NT2/D1 (cell line): ENCODE data around the gene PARD3.

Experiments used
- SUZ12 ChIP-seq: IDR thresholded peaks from 2 replicates; pipeline ENCODE4 v1.6.1; 2011; ENCODE audit not compliant: insufficient read length, insufficient read depth; ENCODE audit errors: extremely low read depth
- YY1 ChIP-seq: IDR thresholded peaks from 2 replicates; pipeline ENCODE4 v1.6.1; 2011; ENCODE audit not compliant: insufficient read length, insufficient read depth
- ZNF274 ChIP-seq: IDR thresholded peaks from 2 replicates; pipeline ENCODE4 v1.6.1; 2011; ENCODE audit warnings: mild to moderate bottlenecking, low read depth, low read length

DNA sequence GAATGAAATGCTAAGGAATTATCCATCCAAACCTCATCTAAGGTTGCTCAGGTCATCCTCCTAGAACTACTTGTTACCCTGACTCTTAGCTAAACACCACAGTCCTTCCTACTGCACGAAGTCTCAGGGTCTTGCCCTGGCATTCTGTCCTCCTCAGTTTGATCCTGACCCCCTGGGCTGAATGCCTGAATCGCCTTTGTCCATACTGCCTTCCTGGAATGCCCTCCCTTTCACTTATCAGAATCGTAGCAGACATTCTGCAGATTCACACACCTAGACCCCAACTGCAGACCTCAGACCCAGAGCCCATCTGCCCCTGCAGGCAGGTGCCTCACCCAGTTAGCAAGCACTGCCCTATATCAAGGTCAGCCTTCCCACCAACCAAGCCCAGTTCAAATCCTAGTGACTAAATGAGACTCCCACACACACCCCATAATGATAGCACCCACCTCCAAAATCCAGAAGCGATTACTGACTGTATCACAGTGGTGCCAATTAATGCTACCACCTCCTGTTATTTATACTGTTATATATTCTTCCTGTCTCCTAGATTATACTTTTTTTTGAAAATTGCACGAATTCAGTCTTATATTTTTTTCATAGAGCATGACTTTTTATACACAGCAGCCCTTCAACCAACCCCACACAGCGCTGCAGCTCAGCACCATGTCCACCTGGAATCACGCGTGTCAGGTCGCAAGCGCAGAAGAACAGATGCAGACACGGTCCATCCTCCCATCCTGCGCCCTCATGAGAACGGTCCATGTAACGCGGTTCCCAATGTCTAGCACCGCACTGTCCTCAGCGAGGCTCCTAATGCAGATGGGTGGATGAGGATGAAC lies 3.7 kb downstream of the PARD3 start:
- TF ChIP-seq SUZ12 (no peak), YY1 (no peak), ZNF274 (no peak)
